CD4-positive, CD25-positive, alpha-beta regulatory T cell (primary cell): Measurements from ENCODE around the gene MTHFD2L. TPM values are rescaled to one million over a fixed set of nuclear protein-coding genes. Genes with fewer than 3 reads are reported as not detected.

ENCODE experiments used
- ATAC-seq, 2 donors: fragments of 150-1000 bp; cut with Tn5 transposase; one replicate each; pipeline ENCODE4 v1.10.0; 2021; ENCODE audit warnings: low read depth in 2 of 2, moderate number of reproducible peaks in 2 of 2, moderate library complexity in 1 of 2
- DNase-seq, 3 donors: peaks; one replicate each; pipeline versions ENCODE4 v3.0.0 to v3.0.0-alpha.2; 2012 to 2022; ENCODE audit warnings: mixed read lengths in 1 of 3
- H3K27ac ChIP-seq: one replicate; pipeline ENCODE4 v1.7.0; 2013; ENCODE audit warnings: mild to moderate bottlenecking, low read length; ENCODE audit not compliant: insufficient read depth, poor library complexity, severe bottlenecking
- H3K27me3 ChIP-seq: one replicate; pipeline ENCODE4 v1.7.0; 2013; ENCODE audit warnings: low read length; ENCODE audit not compliant: control insufficient read depth, insufficient read depth
- H3K36me3 ChIP-seq: one replicate; pipeline ENCODE4 v1.7.0; 2013; ENCODE audit warnings: mild to moderate bottlenecking, low read length, moderate library complexity; ENCODE audit not compliant: control insufficient read depth, insufficient read depth
- H3K4me1 ChIP-seq: 2 replicates; pipeline ENCODE4 v1.7.0; 2013; ENCODE audit warnings: mild to moderate bottlenecking, low read length; ENCODE audit not compliant: insufficient read depth, control insufficient read depth, poor library complexity, severe bottlenecking
- H3K4me3 ChIP-seq: one replicate; pipeline ENCODE4 v1.7.0; 2013; ENCODE audit warnings: low read depth, mild to moderate bottlenecking, low read length, moderate library complexity
- H3K9me3 ChIP-seq, 2 experiments: 1 replicate in 1 of 2; 2 replicates in 1 of 2; pipeline ENCODE4 v1.7.0; 2013; ENCODE audit warnings: low read length in 2 of 2, mild to moderate bottlenecking in 1 of 2, moderate library complexity in 1 of 2; ENCODE audit not compliant: control insufficient read depth in 2 of 2
- H3K27ac Mint-ChIP-seq, 3 donors: one replicate each; pipeline ENCODE4 v1.8.0; 2020 to 2022; ENCODE audit warnings: mild to moderate bottlenecking in 3 of 3, mixed read lengths in 3 of 3, moderate library complexity in 2 of 3
- H3K27me3 Mint-ChIP-seq: one replicate; pipeline ENCODE4 v1.8.0; 2022; ENCODE audit warnings: mild to moderate bottlenecking, mixed read lengths
- H3K36me3 Mint-ChIP-seq: one replicate; pipeline ENCODE4 v1.8.0; 2020; ENCODE audit warnings: mixed read lengths
- H3K4me1 Mint-ChIP-seq, 4 donors: one replicate each; pipeline ENCODE4 v1.8.0; 2020 to 2022; ENCODE audit warnings: mixed read lengths in 4 of 4, mild to moderate bottlenecking in 1 of 4
- H3K4me3 Mint-ChIP-seq, 4 donors: one replicate each; pipeline ENCODE4 v1.8.0; 2020 to 2022; ENCODE audit warnings: mild to moderate bottlenecking in 4 of 4, mixed read lengths in 4 of 4, moderate library complexity in 3 of 4
- H3K9me3 Mint-ChIP-seq, 7 donors: one replicate each; pipeline ENCODE4 v1.8.0; 2020 to 2022; ENCODE audit warnings: mixed read lengths in 7 of 7, mild to moderate bottlenecking in 3 of 7, moderate library complexity in 2 of 7
- polyA plus RNA-seq, 4 donors: library from polyadenylated mRNA; unstranded; fragments of 300-500 nt; fragmentation: Illumina TruSeq; gene quantifications; one replicate each; pipeline ENCODE4 v1.2.3, GENCODE V29; 2021
- total RNA-seq: library from RNA; stranded (reverse); gene quantifications from one replicate; pipeline ENCODE4 v1.2.3, GENCODE V29; 2022

The MTHFD2L gene
- total and polyA plus RNA-seq, 5 donors from 2014 or later = 2.3 to 6.9 (median 3.9) TPM

- ATAC-seq = no peak
- peaks cover 0 to 7% (median 0%) of the 10 kb centered on the region in 4 donors for H3K4me1 Mint-ChIP-seq
- no peaks in the 10 kb centered on the region for H3K4me1 ChIP-seq
Observed at GRCh38 chr4:74304095-74304625, 146.2 kb downstream of the MTHFD2L start.

GRCh38 chr4:74305000-74305399, 147.1 kb downstream of the MTHFD2L start:
- peaks cover 5% of the 10 kb centered on the region for H3K27me3 Mint-ChIP-seq
- H3K36me3 Mint-ChIP-seq = no peaks in the 10 kb centered on the region
- H3K4me3 Mint-ChIP-seq = no peak overlapping the region

More at GRCh38 chr4:74304095-74304625, 146.2 kb downstream of the MTHFD2L start:
- Mint-ChIP-seq H3K4me3 (no peak overlapping the region), H3K9me3 (peaks cover 0 to 1% (median 0%) of the 10 kb centered on the region in 7 donors), H3K27me3 (no peaks in the 10 kb centered on the region), H3K27ac (no peak overlapping the region), H3K36me3 (no peaks in the 10 kb centered on the region)
- no peak overlapping the region for H3K27ac ChIP-seq
- H3K36me3 ChIP-seq = no peaks in the 10 kb centered on the region
- no peaks in the 10 kb centered on the region for H3K27me3 ChIP-seq
- no peak overlapping the region for H3K4me3 ChIP-seq
- no peaks in the 10 kb centered on the region for H3K9me3 ChIP-seq
- no peak for DNase-seq

GRCh38 chr4:74307170-74307569, 149.3 kb downstream of the MTHFD2L start:
- H3K4me3 Mint-ChIP-seq = no peak overlapping the region
- H3K9me3 ChIP-seq = no peaks in the 10 kb centered on the region
- H3K4me3 ChIP-seq = no peak overlapping the region
- H3K27me3 ChIP-seq = peaks cover 2% of the 10 kb centered on the region
- no peaks in the 10 kb centered on the region for H3K4me1 ChIP-seq
- DNase-seq (no peak), ATAC-seq (no peak)
- H3K4me1 Mint-ChIP-seq = peaks cover 0 to 7% (median 0%) of the 10 kb centered on the region in 4 donors
- H3K27ac Mint-ChIP-seq = no peak overlapping the region
- H3K9me3 Mint-ChIP-seq = peaks cover 0 to 1% (median 0%) of the 10 kb centered on the region in 7 donors
- H3K27me3 Mint-ChIP-seq = peaks cover 5% of the 10 kb centered on the region
- H3K36me3 ChIP-seq = no peaks in the 10 kb centered on the region
- no peak overlapping the region for H3K27ac ChIP-seq
- no peaks in the 10 kb centered on the region for H3K36me3 Mint-ChIP-seq

More at GRCh38 chr4:74305000-74305399, 147.1 kb downstream of the MTHFD2L start:
- ATAC-seq (no peak), DNase-seq (no peak)
- Histone ChIP-seq H3K27ac (no peak overlapping the region), H3K9me3 (no peaks in the 10 kb centered on the region), H3K4me1 (no peaks in the 10 kb centered on the region), H3K36me3 (no peaks in the 10 kb centered on the region), H3K4me3 (no peak overlapping the region), H3K27me3 (no peaks in the 10 kb centered on the region)
- Mint-ChIP-seq H3K27ac (no peak overlapping the region), H3K4me1 (peaks cover 0 to 7% (median 0%) of the 10 kb centered on the region in 4 donors), H3K9me3 (peaks cover 0 to 1% (median 0%) of the 10 kb centered on the region in 7 donors)

GRCh38 chr4:74308215-74308614, 150.3 kb downstream of the MTHFD2L start, which contains the start of gene EPGN:
Gene EPGN (plus strand): TSS chr4:74308470. CDS start chr4:74308534, 64 bp downstream.
- H3K27ac Mint-ChIP-seq = peak within 1 kb of the TSS in 1 of 3 donors; percentile 7
- Histone ChIP-seq H3K27me3 (peaks cover 2% of the 10 kb centered on the region), H3K36me3 (no peaks in the 10 kb centered on the region), H3K4me1 (no peaks in the 10 kb centered on the region), H3K9me3 (no peaks in the 10 kb centered on the region), H3K4me3 (no peak within 1 kb of the TSS), H3K27ac (no peak within 1 kb of the TSS)
- ATAC-seq (no peak), DNase-seq (peak in 2 of 3 donors; percentile 1 to 6)
- H3K4me1 Mint-ChIP-seq = peaks cover 0 to 7% (median 0%) of the 10 kb centered on the region in 4 donors
- H3K36me3 Mint-ChIP-seq = no peaks in the 10 kb centered on the region
- H3K9me3 Mint-ChIP-seq = no peaks in the 10 kb centered on the region
- peaks cover 5% of the 10 kb centered on the region for H3K27me3 Mint-ChIP-seq
- H3K4me3 Mint-ChIP-seq = peak within 1 kb of the TSS in 1 of 4 donors; percentile 9

- Mint-ChIP-seq H3K4me1 (peaks cover 0 to 7% (median 0%) of the 10 kb centered on the region in 4 donors), H3K27me3 (peaks cover 5% of the 10 kb centered on the region), H3K36me3 (no peaks in the 10 kb centered on the region), H3K9me3 (no peaks in the 10 kb centered on the region), H3K27ac (no peak overlapping the region), H3K4me3 (no peak overlapping the region)
- Histone ChIP-seq H3K4me1 (no peaks in the 10 kb centered on the region), H3K4me3 (no peak overlapping the region), H3K27me3 (peaks cover 2% of the 10 kb centered on the region), H3K27ac (no peak overlapping the region), H3K9me3 (no peaks in the 10 kb centered on the region), H3K36me3 (no peaks in the 10 kb centered on the region)
- DNase-seq (no peak), ATAC-seq (no peak)
Observed at GRCh38 chr4:74309223-74309622, 151.3 kb downstream of the MTHFD2L start.

- Histone ChIP-seq H3K36me3 (no peaks in the 10 kb centered on the region), H3K4me1 (no peaks in the 10 kb centered on the region), H3K4me3 (no peak overlapping the region), H3K9me3 (no peaks in the 10 kb centered on the region), H3K27me3 (peaks cover 2% of the 10 kb centered on the region), H3K27ac (no peak overlapping the region)
- Mint-ChIP-seq H3K27ac (no peak overlapping the region), H3K4me1 (peaks cover 0 to 7% (median 0%) of the 10 kb centered on the region in 4 donors), H3K4me3 (no peak overlapping the region), H3K36me3 (no peaks in the 10 kb centered on the region), H3K27me3 (peaks cover 5% of the 10 kb centered on the region), H3K9me3 (no peaks in the 10 kb centered on the region)
- DNase-seq = peak in 2 of 3 donors; percentile 13 to 55
- no peak for ATAC-seq
Observed at GRCh38 chr4:74311696-74312313, 153.9 kb downstream of the MTHFD2L start.

GRCh38 chr4:74314329-74314728, 156.4 kb downstream of the MTHFD2L start:
- Histone ChIP-seq H3K27me3 (peaks cover 2% of the 10 kb centered on the region), H3K9me3 (no peaks in the 10 kb centered on the region), H3K36me3 (no peaks in the 10 kb centered on the region), H3K4me3 (no peak overlapping the region), H3K4me1 (no peaks in the 10 kb centered on the region), H3K27ac (no peak overlapping the region)
- ATAC-seq (no peak), DNase-seq (no peak)
- Mint-ChIP-seq H3K4me1 (no peaks in the 10 kb centered on the region), H3K27ac (no peak overlapping the region), H3K4me3 (no peak overlapping the region), H3K36me3 (no peaks in the 10 kb centered on the region), H3K9me3 (no peaks in the 10 kb centered on the region), H3K27me3 (peaks cover 8% of the 10 kb centered on the region)

GRCh38 chr4:74314944-74315343, 157.0 kb downstream of the MTHFD2L start:
- no peak for ATAC-seq
- Histone ChIP-seq H3K4me1 (no peaks in the 10 kb centered on the region), H3K27me3 (peaks cover 2% of the 10 kb centered on the region), H3K9me3 (no peaks in the 10 kb centered on the region), H3K36me3 (no peaks in the 10 kb centered on the region), H3K27ac (no peak overlapping the region), H3K4me3 (no peak overlapping the region)
- no peak for DNase-seq
- Mint-ChIP-seq H3K36me3 (no peaks in the 10 kb centered on the region), H3K4me3 (no peak overlapping the region), H3K27me3 (peaks cover 4% of the 10 kb centered on the region), H3K27ac (no peak overlapping the region), H3K4me1 (no peaks in the 10 kb centered on the region), H3K9me3 (no peaks in the 10 kb centered on the region)
